K562 (cell line): Measurements from ENCODE around the gene YWHAB. TPM values are rescaled to one million over a fixed set of nuclear protein-coding genes. Genes with fewer than 3 reads are reported as not detected.
A peak's percentile ranks its signal among the peaks of the same experiment; 100 is the strongest.

Experiments
- ATAC-seq: fragments of 200-7000 bp; cut with Tn5 transposase; 3 replicates; pipeline ENCODE4 v1.9.1; 2020; ENCODE audit warnings: moderate library complexity
- BruUV-seq: library from RNA; stranded (reverse); fragments of 400-500 nt; replicated peaks from 2 replicates; lab custom pipeline; 2021; lab: Mats Ljungman, UMichigan
- CTCF ChIA-PET: fragments of 300-600 bp; formaldehyde crosslinking; extraction: SDS; loops from one replicate; lab custom pipeline; 2021; ENCODE audit warnings: low intra/inter-chr PET ratio; lab: Yijun Ruan, JAX
- POLR2A ChIA-PET: fragments of 300-600, 350-650 bp; sonication (Branson Sonifier 250); formaldehyde crosslinking; extraction: SDS; loops from one replicate; lab custom pipeline; 2021; ENCODE audit warnings: antibody characterized with exemption, inconsistent platforms; lab: Yijun Ruan, JAX
- DNase-seq, 4 experiments: peaks; one replicate each; pipeline versions ENCODE4 v3.0.0 to v3.0.0-alpha.2; 2011 to 2018; ENCODE audit warnings: low spot score in 3 of 4, mixed read lengths in 3 of 4; ENCODE audit errors: extremely low read depth in 1 of 4
- FAIRE-seq: peaks from 2 replicates; lab custom pipeline; 2011; peaks lifted over from hg19 to GRCh38; lab: Jason Lieb, UNC
- H2AFZ ChIP-seq: 2 replicates; pipeline ENCODE4 v1.6.0; 2011; ENCODE audit warnings: low read depth, low read length, control low read depth, inconsistent platforms
- H3K27ac ChIP-seq: fragments of 200-600 bp; 3 replicates; pipeline ENCODE4 v1.8.0; 2011; ENCODE audit warnings: low read depth, mild to moderate bottlenecking, control low read depth, inconsistent platforms, low read length, moderate library complexity, mixed read lengths; ENCODE audit errors: extremely low read depth
- H3K27me3 ChIP-seq, 2 experiments: fragments of 300-600 bp in 1 of 2; 2 replicates in 1 of 2; 3 replicates in 1 of 2; pipeline versions ENCODE4 v1.6.0 to v1.8.0; 2011; ENCODE audit warnings: inconsistent platforms in 2 of 2, low read length in 2 of 2, mild to moderate bottlenecking in 1 of 2, mixed read lengths in 1 of 2, moderate library complexity in 1 of 2; ENCODE audit not compliant: control insufficient read depth in 2 of 2, insufficient read depth in 2 of 2
- H3K36me3 ChIP-seq: fragments of 300-600 bp; 3 replicates; pipeline ENCODE4 v1.8.0; 2011; ENCODE audit warnings: mild to moderate bottlenecking, low read length, inconsistent platforms; ENCODE audit not compliant: control insufficient read depth, insufficient read depth
- H3K4me1 ChIP-seq, 2 experiments: fragments of 200-600 bp in 1 of 2; replicated peaks in 1 of 2; 2 replicates in 1 of 2; 3 replicates in 1 of 2; pipeline versions ENCODE4 v1.5.1 to v1.8.0; 2011; ENCODE audit warnings: inconsistent platforms in 2 of 2, low read length in 2 of 2, mild to moderate bottlenecking in 1 of 2, mixed read lengths in 1 of 2, moderate library complexity in 1 of 2; ENCODE audit not compliant: control insufficient read depth in 2 of 2, insufficient read depth in 2 of 2
- H3K4me2 ChIP-seq: 2 replicates; pipeline ENCODE4 v1.6.1; 2011; ENCODE audit warnings: low read length, control low read depth, inconsistent platforms, mixed read lengths; ENCODE audit not compliant: insufficient read depth
- H3K4me3 ChIP-seq: fragments of 200-600 bp; sonication (generic), shearing (Covaris generic); 2 replicates; pipeline ENCODE4 v1.5.1; 2016; ENCODE audit warnings: control low read depth, inconsistent platforms
- H3K79me2 ChIP-seq: fragments of 200-600 bp; 3 replicates; pipeline ENCODE4 v1.8.0; 2011; ENCODE audit warnings: low read length, inconsistent platforms; ENCODE audit not compliant: control insufficient read depth, insufficient read depth
- H3K9ac ChIP-seq, 2 experiments: 2 replicates each; pipeline versions ENCODE4 v1.6.0 to v1.6.1; 2011; ENCODE audit warnings: low read depth in 2 of 2, low read length in 2 of 2, control low read depth in 1 of 2, inconsistent platforms in 1 of 2, mild to moderate bottlenecking in 1 of 2, mixed read lengths in 1 of 2; ENCODE audit not compliant: insufficient read depth in 1 of 2
- H3K9me1 ChIP-seq: one replicate; pipeline ENCODE4 v1.6.0; 2011; ENCODE audit warnings: inconsistent platforms, mild to moderate bottlenecking, low read length, moderate library complexity; ENCODE audit not compliant: control insufficient read depth, insufficient read depth
- H3K9me3 ChIP-seq: replicated peaks from 2 replicates; pipeline ENCODE4 v1.5.1; 2011; ENCODE audit warnings: low read depth, low read length, inconsistent platforms; ENCODE audit not compliant: control insufficient read depth, insufficient read depth
- H4K20me1 ChIP-seq: replicated peaks from 2 replicates; pipeline ENCODE4 v1.6.1; 2011; ENCODE audit warnings: low read length, inconsistent platforms, mixed read lengths; ENCODE audit not compliant: control insufficient read depth, insufficient read depth
- ILF3 ChIP-seq: fragments of 450-650 bp; IDR thresholded peaks from 2 replicates; pipeline ENCODE4 v1.6.1; 2018; ENCODE audit warnings: antibody characterized with exemption, mild to moderate bottlenecking, moderate library complexity, borderline replicate concordance
- NUFIP1 ChIP-seq: fragments of 450-650 bp; IDR thresholded peaks from 2 replicates; pipeline ENCODE4 v1.6.1; 2018; ENCODE audit not compliant: partially characterized antibody
- RCOR1 ChIP-seq, 2 experiments: IDR thresholded peaks; 2 replicates each; pipeline ENCODE4 v1.6.1; 2012; ENCODE audit warnings: low read depth in 2 of 2, low read length in 2 of 2, borderline replicate concordance in 1 of 2, improper control_type of control experiment in 1 of 2
- SRSF1 ChIP-seq: fragments of 200-400 bp; formaldehyde crosslinking; IDR thresholded peaks from 2 replicates; pipeline ENCODE4 v1.6.1; 2017; ENCODE audit warnings: mild to moderate bottlenecking, low read depth, low read length, moderate library complexity
- SRSF3 ChIP-seq: fragments of 200-400 bp; formaldehyde crosslinking; IDR thresholded peaks from 2 replicates; pipeline ENCODE4 v1.6.1; 2016; ENCODE audit warnings: mild to moderate bottlenecking, low read length, moderate library complexity; ENCODE audit not compliant: insufficient read depth
- TBL1XR1 ChIP-seq, 2 experiments: IDR thresholded peaks; 2 replicates each; pipeline ENCODE4 v1.6.1; 2012; ENCODE audit warnings: improper control_type of control experiment in 2 of 2, low read length in 2 of 2, mild to moderate bottlenecking in 1 of 2
- ZBTB7A ChIP-seq: IDR thresholded peaks from 2 replicates; pipeline ENCODE4 v1.6.1; 2011; ENCODE audit warnings: low read depth, mild to moderate bottlenecking, low read length, moderate library complexity, borderline replicate concordance; ENCODE audit not compliant: control insufficient read depth
- ZNF77 ChIP-seq: fragments of 250-450 bp; sonication (Bioruptor Pico); IDR thresholded peaks from 2 replicates; pipeline ENCODE4 v1.5.0; 2020
- WGBS: fragments of 100-300 bp; shearing (Covaris generic); methylation state at CpG from one replicate; pipeline ENCODE4 v1.1.6; 2016; ENCODE audit warnings: low coverage, mixed read lengths; ENCODE audit not compliant: insufficient coverage; ENCODE audit errors: missing lambda C conversion rate; 5-methylcytosine and 5-hydroxymethylcytosine counted together
- in situ Hi-C: fragments of 300-500 bp; cut with MboI; formaldehyde crosslinking; loops from 4 replicates; pipeline ENCODE4 v1.15.0; 2018; ENCODE audit warnings: inconsistent platforms, mixed read lengths
- intact Hi-C: fragments of 100-400 bp; cut with micrococcal nuclease; formaldehyde crosslinking; loops from 2 replicates; pipeline ENCODE4 v1.14.2; 2022
- polyA plus RNA-seq, 8 experiments: library from polyadenylated mRNA; depleted of rRNA in 4 of 8; stranded (reverse) in 5 of 8; unstranded in 3 of 8; fragments of >200 nt; fragmentation: Nextera tagmentation in 2 of 8; fragmentation: Illumina TruSeq in 1 of 8; extraction: Ambion mirVana in 2 of 8; extraction: Trizol in 1 of 8; gene quantifications; 2 replicates each; pipeline versions ENCODE4 v1.2.1 to v1.2.3, GENCODE V29; 2011 to 2014; ENCODE audit warnings: inconsistent platforms in 1 of 8, missing spikeins in 1 of 8
- total RNA-seq, 7 experiments: library from RNA; depleted of rRNA in 6 of 7; stranded (reverse); fragments of >200 nt in 6 of 7; fragmentation: Illumina TruSeq in 2 of 7; extraction: Trizol in 2 of 7; gene quantifications; 2 replicates each; pipeline versions ENCODE4 v1.2.1 to v1.2.3, GENCODE V29; 2011 to 2021; ENCODE audit warnings: low replicate concordance in 1 of 7
- TF ChIP-seq, protein P1 (sequence below), 2 experiments: fragments of 450-650 bp in 1 of 2; sonication (generic) in 1 of 2; formaldehyde crosslinking in 1 of 2; IDR thresholded peaks in 1 of 2; conservative IDR thresholded peaks in 1 of 2; 2 replicates each; pipeline versions ENCODE4 v1.6.1 to v1.8.1; 2016 to 2023; ENCODE audit warnings: mild to moderate bottlenecking in 2 of 2, moderate library complexity in 2 of 2, inconsistent platforms in 1 of 2, missing genetic modification reagents in 1 of 2
- TF ChIP-seq, protein P2 (sequence below): fragments of 250-450 bp; sonication (Bioruptor Pico); IDR thresholded peaks from 2 replicates; pipeline ENCODE4 v1.8.0; 2021; ENCODE audit warnings: moderate library complexity, mild to moderate bottlenecking, inconsistent platforms

YWHAB gene
- total and polyA plus RNA-seq, 9 of the 15 experiments (the other 6 are each of a cell fraction or from before 2014, with no cell fraction given): 60.6 to 185 (median 96.1) TPM

DNA sequence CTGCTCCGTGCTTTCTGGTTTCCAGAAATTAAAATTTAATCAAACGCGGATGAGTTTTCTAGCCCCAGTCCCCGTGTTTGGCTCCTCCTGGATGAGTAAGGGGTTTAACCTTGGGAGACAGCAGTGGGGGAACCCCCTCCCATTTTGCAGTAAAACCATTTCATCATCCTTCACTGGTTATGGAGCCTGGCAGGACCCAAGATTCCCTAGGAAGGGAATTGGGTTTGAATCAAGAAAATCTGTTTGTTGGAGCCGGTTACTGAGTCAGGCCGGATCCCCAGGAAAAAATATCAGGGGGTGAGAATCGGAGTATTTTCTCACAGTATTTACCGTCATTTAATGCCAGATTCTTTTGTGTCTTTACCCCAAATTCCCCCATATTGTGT, 754 bp downstream of the YWHAB start:
- peak overlapping the region; percentile 94 to 99 for H3K9ac ChIP-seq
- no peaks in the 10 kb centered on the region for H3K27me3 ChIP-seq
- H3K4me1 ChIP-seq: peaks cover 8 to 23% of the 10 kb centered on the region in 2 experiments
- POLR2A ChIA-PET: no interaction called here
- FAIRE-seq: no peak
- TF ChIP-seq SRSF3: no peak
- TF ChIP-seq, protein P1, sequence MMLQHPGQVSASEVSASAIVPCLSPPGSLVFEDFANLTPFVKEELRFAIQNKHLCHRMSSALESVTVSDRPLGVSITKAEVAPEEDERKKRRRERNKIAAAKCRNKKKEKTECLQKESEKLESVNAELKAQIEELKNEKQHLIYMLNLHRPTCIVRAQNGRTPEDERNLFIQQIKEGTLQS (IDR thresholded peaks at IDR 0.05): peak; percentile 53
- TF ChIP-seq, protein P1 (CRISPR knock-in tag; conservative IDR thresholded peaks at IDR 0.05): no peak
- TF ChIP-seq, all 486 proteins: peak for 1
- H2AFZ ChIP-seq: no peak overlapping the region; the same call in 1 of the 2 replicates
- peaks cover 59% of the 10 kb centered on the region for H3K79me2 ChIP-seq
- H3K4me3 ChIP-seq: peak overlapping the region; percentile 93
- CTCF ChIA-PET: no interaction called here
- H3K9me3 ChIP-seq: no peaks in the 10 kb centered on the region
- BruUV-seq: no TSS peak
- ATAC-seq (no peak), DNase-seq (peak in 1 of 4 experiments; percentile 20)
- H3K27ac ChIP-seq: peak overlapping the region; percentile 96
- intact Hi-C loops: no loop called here
- no peaks in the 10 kb centered on the region for H3K9me1 ChIP-seq
- H3K4me2 ChIP-seq: peak overlapping the region; percentile 83
- WGBS: 3% methylated on average over 7 of the region's 8 CpGs
- H4K20me1 ChIP-seq: peaks cover 23% of the 10 kb centered on the region
- in situ Hi-C loops: no loop called here
- peaks cover 42% of the 10 kb centered on the region for H3K36me3 ChIP-seq

DNA sequence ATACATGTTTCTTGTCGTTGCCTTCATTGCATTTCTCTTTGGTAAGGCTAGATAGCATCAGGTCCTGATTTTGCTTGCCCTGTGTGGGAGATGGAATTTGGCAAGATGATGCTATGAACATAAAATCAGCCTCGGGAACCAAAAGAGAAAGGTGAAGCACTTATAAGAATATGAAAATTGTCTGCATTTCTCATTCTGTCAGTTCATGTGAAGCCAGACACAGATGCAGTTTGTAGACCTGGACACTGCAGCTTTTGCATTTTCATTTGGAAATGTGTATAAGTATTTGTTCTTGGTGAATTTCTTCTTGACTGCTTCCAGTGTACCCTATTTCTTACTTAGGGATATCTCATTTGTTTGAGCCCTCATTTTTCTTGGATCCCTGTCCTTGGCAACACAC, 1.3 kb downstream of the YWHAB start:
- no peak for TF ChIP-seq ZBTB7A
- TF ChIP-seq NUFIP1: no peak
- TF ChIP-seq ZNF77 (CRISPR knock-in tag): no peak
- TF ChIP-seq ILF3: no peak
- TF ChIP-seq, protein P2, sequence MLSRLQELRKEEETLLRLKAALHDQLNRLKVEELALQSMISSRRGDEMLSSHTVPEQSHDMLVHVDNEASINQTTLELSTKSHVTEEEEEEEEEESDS: no peak
- 0 out of 4 replicates have a peak, but pooled peaks of 1 of the 2 experiments have one; percentile 4 for TF ChIP-seq TBL1XR1 (IDR thresholded peaks at IDR 0.05; ENCODE audit: low read length in 2 of 2)
- TF ChIP-seq RCOR1 (IDR thresholded peaks at IDR 0.05; ENCODE audit: borderline replicate concordance in 1 of 2, low read depth in 2 of 2, low read length in 2 of 2): 0 out of 4 replicates have a peak, but pooled peaks of 1 of the 2 experiments have one; percentile 4
- no peak for TF ChIP-seq SRSF1
- Histone ChIP-seq H3K4me2 (peak overlapping the region; percentile 83), H3K9ac (peak overlapping the region; percentile 94 to 99), H3K79me2 (peaks cover 65% of the 10 kb centered on the region), H3K4me1 (peaks cover 8 to 23% of the 10 kb centered on the region in 2 experiments), H2AFZ (no peak overlapping the region), H3K27ac (peak overlapping the region; percentile 96; the same call in 2 of the 3 replicates), H3K9me1 (no peaks in the 10 kb centered on the region), H4K20me1 (peaks cover 23% of the 10 kb centered on the region), H3K27me3 (no peaks in the 10 kb centered on the region), H3K4me3 (peak overlapping the region; percentile 93), H3K9me3 (no peaks in the 10 kb centered on the region), H3K36me3 (peaks cover 48% of the 10 kb centered on the region)
- in situ Hi-C loops (no loop called here), intact Hi-C loops (no loop called here)
- FAIRE-seq: no peak
- no peak for ATAC-seq
- 6% methylated on average over 2 of the region's 2 CpGs for WGBS
- no peak for DNase-seq
- POLR2A ChIA-PET: interaction anchor here (2.3 kb wide), 1 partner anchor 22 kb away, joined by 8 read pairs; the partner anchor contains the start of gene PABPC1L
- BruUV-seq: TSS peak; percentile 49
- CTCF ChIA-PET: no interaction called here
